GM10266 (cell line): ENCODE measurements around the gene TTLL7.

ENCODE experiments used
- DNase-seq: peaks from one replicate; pipeline ENCODE4 v3.0.0; 2012; ENCODE audit errors: extremely low spot score
- TF ChIP-seq, protein P1 (sequence below): IDR thresholded peaks from 2 replicates; pipeline ENCODE4 v1.5.1; 2012; ENCODE audit warnings: mild to moderate bottlenecking, low read depth; ENCODE audit not compliant: control insufficient read depth, insufficient read depth; ENCODE audit errors: missing control alignments

TTLL7 gene

DNA sequence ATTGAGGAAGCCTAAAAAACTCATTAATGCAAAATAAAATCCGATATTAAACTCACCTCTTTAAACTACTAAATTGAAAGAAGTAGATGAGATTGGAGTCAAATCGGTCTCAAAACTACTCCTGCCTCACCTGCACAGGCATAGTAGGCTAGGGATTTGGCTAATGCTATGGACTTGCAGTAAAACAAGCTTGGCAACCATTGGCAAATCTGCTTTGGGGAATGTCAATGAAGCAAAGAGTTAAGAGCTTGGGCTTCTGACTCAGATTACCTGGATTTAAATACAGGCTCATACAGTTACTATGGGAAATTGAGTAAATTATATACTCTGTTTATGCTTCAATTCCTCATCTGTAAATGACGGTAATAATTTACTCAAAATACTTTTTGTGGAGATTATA lies 111.4 kb downstream of the TTLL7 start:
- TF ChIP-seq, protein P1, sequence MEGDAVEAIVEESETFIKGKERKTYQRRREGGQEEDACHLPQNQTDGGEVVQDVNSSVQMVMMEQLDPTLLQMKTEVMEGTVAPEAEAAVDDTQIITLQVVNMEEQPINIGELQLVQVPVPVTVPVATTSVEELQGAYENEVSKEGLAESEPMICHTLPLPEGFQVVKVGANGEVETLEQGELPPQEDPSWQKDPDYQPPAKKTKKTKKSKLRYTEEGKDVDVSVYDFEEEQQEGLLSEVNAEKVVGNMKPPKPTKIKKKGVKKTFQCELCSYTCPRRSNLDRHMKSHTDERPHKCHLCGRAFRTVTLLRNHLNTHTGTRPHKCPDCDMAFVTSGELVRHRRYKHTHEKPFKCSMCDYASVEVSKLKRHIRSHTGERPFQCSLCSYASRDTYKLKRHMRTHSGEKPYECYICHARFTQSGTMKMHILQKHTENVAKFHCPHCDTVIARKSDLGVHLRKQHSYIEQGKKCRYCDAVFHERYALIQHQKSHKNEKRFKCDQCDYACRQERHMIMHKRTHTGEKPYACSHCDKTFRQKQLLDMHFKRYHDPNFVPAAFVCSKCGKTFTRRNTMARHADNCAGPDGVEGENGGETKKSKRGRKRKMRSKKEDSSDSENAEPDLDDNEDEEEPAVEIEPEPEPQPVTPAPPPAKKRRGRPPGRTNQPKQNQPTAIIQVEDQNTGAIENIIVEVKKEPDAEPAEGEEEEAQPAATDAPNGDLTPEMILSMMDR, result no peak
- DNase-seq, result no peak

GRCh38 chr1:83883979-83884378 lies 115.0 kb downstream of the TTLL7 start:
- TF ChIP-seq, protein P1, result no peak
- DNase-seq, result no peak

DNA sequence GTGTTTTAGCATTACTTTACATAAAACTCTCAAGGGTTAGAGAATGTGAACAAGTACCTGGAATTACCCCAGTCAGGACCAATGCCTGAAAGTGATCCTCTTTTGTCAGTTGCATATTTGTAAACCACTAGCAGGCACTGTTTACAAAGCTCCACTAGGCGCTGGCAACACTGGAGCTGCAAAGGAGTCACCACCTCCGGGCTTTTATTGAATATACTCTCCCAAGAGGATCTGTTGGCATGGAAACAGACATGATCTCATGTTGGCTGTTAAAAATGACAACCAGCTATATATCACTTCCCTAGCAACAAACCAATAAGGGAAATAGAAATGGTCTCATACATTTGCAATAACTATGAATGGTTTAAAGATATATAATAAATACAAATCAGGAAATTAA lies 116.0 kb downstream of the TTLL7 start:
- TF ChIP-seq, protein P1, result no peak
- peak; percentile 6 for DNase-seq

DNA sequence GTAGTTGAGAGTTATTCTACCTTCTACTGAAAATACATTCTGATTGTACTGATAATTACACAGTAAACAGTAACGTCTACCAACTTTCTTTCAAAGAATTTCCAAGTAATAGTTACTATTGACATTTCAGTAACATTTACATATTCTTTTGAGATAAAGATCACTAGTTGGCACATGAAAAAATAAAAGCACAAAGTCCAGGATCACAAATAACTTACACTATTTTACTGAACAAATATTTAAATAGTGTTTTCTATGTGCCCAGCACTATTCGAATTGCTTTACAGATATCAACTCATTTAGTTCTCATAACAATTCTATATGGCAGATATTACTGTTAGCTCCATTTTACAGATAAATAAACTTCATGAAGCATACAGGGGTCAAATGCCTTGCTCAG lies 126.4 kb downstream of the TTLL7 start:
- TF ChIP-seq, protein P1, result no peak
- DNase-seq, result no peak

DNA sequence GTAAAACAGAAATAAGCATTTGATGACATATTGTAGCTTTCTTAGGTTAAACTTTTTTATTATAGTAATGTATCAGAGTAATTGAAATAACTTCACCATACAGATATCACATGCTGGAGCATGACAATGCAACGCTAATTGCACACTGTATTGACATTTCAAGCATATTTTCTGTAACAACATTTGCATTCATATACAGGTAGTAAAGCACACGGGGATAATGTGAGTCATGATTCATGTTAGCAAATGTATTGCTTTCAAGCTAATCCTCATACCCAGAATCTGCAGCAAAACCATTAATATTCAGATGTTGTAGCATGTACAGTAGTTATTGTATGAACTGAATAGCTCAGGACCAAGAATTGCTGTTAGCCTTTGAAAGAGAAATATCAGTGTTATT lies 133.9 kb downstream of the TTLL7 start:
- DNase-seq, result no peak
- TF ChIP-seq, protein P1, result no peak

DNA sequence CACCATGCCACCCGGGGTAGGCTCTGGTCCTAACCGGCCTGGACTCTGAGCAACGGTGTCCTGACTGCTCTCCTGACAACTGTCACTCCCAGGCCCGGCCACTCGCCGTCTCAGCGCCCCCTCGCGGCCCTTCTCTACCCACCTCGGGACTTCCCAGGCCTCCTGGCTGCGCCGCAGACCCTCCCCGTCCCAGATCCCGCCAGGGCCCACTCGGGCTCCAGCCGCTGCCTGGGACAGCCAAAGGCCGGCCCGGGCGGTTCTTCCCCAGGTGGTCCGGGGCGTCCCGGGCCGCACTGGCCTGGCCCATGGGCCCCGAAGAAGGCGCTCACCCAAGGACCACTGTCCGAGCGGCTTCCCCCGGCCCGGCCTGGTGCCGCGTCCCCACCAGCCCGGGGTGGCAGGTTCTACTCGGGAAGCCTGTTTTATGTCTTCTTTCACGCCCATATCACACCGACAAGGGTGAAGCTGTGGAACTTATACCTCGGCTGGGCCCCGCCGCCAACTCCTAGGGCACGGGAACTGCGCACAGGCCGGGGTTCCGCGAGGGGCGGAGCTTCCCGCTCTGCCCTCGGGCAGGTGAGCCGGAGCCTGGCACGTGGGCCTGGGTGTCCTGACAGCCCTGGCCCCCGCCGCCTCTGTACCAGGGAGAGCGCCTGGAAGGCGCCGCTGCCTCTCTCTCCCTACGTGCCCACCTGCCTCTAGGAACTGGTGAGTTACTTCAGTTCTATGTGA lies 138.3 kb downstream of the TTLL7 start:
- DNase-seq, result peak; percentile 62
- TF ChIP-seq, protein P1, result peak; percentile 75

- DNase-seq, result no peak
- TF ChIP-seq, protein P1, result no peak
These were observed 141.2 kb downstream of the TTLL7 start for GRCh38 chr1:83857716-83858115.
